Lower leg skin (tissue), 3 donors: ENCODE results near the gene OSMR.

Experiments used
- POLR2A ChIP-seq, 2 donors: fragments of 450-650 bp; IDR thresholded peaks; one replicate each; pipeline ENCODE4 v1.6.1; 2016 to 2017; ENCODE audit warnings: antibody characterized with exemption in 2 of 2, mild to moderate bottlenecking in 1 of 2, moderate library complexity in 1 of 2
- TF ChIP-seq, protein P1 (sequence below), 3 donors: fragments of 450-650 bp; IDR thresholded peaks; one replicate each; pipeline ENCODE4 v1.5.1; 2016; ENCODE audit warnings: antibody characterized with exemption in 3 of 3, mild to moderate bottlenecking in 3 of 3, moderate library complexity in 2 of 3

DNA sequence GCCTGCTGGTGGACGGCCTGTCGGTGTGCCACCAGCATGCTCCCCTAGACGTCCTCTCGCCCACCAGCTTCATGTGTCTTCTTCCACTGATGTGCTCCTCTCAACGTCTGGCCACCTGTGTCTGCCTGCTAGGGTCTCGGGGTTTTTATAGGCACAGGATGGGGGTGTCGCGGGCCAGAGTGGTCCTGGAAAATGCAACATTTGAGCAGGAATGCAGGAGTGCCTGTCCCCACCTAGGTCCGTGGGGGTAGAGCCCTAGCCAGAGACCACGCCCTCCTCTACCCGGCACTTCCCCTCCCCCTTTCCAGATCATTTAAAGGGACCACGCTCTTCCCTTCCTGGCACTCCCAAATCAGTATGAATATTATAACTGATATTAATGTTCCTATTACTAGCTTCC lies 48.0 kb upstream of the OSMR start:
- TF ChIP-seq, protein P1, sequence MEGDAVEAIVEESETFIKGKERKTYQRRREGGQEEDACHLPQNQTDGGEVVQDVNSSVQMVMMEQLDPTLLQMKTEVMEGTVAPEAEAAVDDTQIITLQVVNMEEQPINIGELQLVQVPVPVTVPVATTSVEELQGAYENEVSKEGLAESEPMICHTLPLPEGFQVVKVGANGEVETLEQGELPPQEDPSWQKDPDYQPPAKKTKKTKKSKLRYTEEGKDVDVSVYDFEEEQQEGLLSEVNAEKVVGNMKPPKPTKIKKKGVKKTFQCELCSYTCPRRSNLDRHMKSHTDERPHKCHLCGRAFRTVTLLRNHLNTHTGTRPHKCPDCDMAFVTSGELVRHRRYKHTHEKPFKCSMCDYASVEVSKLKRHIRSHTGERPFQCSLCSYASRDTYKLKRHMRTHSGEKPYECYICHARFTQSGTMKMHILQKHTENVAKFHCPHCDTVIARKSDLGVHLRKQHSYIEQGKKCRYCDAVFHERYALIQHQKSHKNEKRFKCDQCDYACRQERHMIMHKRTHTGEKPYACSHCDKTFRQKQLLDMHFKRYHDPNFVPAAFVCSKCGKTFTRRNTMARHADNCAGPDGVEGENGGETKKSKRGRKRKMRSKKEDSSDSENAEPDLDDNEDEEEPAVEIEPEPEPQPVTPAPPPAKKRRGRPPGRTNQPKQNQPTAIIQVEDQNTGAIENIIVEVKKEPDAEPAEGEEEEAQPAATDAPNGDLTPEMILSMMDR (IDR thresholded peaks at IDR 0.05), result no peak
- no peak for TF ChIP-seq POLR2A (IDR thresholded peaks at IDR 0.05)
